Measurements from ENCODE around the gene FCAMR.

- TF ChIP-seq POLR2AphosphoS5 (IDR thresholded peaks at IDR 0.05; ENCODE audit: low read depth, low read length), result no peak
- TF ChIP-seq POLR2A (IDR thresholded peaks at IDR 0.05; ENCODE audit: low read depth, low read length), result no peak
Observed at GRCh38 chr1:206960676-206961386, 9.4 kb downstream of the FCAMR start.

All from GM12892 (cell line).